GM13977 (cell line): ENCODE measurements around the gene COL13A1.

ENCODE experiments used
- DNase-seq: peaks from one replicate; pipeline ENCODE4 v3.0.0; 2012; ENCODE audit warnings: low spot score
- in situ Hi-C: fragments of 300-500 bp; cut with MboI; formaldehyde crosslinking; loops from one replicate; pipeline ENCODE4 v1.12.0; 2022; ENCODE audit warnings: low sequenced_read_pairs, low pct_unique_long_range_greater_than_20kb, mixed read lengths, inconsistent platforms; ENCODE audit not compliant: unreplicated experiment
- TF ChIP-seq, protein P1 (sequence below): IDR thresholded peaks from 2 replicates; pipeline ENCODE4 v1.5.1; 2012; ENCODE audit warnings: mild to moderate bottlenecking, control low read depth; ENCODE audit not compliant: insufficient read depth; ENCODE audit errors: extremely low read depth, missing control alignments

Gene COL13A1

DNA sequence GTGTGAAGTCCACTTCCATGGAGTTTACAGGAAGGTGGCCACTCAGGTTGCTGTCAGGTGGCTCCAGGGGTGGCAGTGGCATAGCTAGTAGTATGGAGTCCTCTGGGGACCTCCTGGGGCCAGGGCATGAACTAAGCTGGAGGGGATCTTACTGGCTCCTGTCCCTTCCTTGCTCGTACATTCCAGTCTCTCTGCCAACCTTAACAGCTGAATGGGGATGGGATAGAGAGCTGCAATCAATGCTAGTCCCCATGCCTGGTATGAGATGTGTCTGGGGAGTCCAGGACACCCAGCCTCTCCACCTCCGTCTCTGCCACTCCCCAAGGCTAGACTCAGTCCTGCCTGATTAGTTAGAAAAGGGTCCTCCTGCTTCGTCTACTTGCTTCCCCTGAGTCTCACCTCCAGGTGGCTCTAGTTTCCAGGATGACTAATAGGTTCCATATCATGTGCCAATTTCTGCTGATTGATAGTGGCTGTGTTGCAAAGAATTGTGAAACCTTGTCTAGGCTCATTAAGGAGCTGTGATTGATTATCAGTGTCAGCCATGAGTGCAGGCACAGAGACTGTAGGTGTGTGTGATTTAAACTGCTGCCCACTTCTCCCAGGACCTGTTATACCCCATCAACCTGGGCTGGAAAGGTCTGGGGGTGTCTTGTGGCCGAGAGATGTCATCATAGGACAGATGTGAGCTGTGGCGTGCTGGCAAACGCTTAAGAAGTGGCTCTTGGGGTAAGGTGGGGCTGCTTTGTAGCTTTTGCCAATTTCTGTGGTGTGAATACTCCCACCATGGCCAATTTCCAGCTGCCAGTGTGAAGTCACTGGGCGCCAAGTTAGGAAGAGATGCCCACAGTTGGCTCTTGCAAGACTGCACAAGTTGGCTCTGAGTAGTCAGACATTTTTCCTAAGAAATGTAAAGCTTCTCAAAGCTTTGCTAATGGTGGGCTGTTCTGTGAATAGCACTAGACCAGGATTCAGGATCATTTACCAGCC is 59.8 kb downstream of the COL13A1 start:
- no peak for DNase-seq
- in situ Hi-C loops: no loop called here
- TF ChIP-seq, protein P1, sequence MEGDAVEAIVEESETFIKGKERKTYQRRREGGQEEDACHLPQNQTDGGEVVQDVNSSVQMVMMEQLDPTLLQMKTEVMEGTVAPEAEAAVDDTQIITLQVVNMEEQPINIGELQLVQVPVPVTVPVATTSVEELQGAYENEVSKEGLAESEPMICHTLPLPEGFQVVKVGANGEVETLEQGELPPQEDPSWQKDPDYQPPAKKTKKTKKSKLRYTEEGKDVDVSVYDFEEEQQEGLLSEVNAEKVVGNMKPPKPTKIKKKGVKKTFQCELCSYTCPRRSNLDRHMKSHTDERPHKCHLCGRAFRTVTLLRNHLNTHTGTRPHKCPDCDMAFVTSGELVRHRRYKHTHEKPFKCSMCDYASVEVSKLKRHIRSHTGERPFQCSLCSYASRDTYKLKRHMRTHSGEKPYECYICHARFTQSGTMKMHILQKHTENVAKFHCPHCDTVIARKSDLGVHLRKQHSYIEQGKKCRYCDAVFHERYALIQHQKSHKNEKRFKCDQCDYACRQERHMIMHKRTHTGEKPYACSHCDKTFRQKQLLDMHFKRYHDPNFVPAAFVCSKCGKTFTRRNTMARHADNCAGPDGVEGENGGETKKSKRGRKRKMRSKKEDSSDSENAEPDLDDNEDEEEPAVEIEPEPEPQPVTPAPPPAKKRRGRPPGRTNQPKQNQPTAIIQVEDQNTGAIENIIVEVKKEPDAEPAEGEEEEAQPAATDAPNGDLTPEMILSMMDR: no peak

DNA sequence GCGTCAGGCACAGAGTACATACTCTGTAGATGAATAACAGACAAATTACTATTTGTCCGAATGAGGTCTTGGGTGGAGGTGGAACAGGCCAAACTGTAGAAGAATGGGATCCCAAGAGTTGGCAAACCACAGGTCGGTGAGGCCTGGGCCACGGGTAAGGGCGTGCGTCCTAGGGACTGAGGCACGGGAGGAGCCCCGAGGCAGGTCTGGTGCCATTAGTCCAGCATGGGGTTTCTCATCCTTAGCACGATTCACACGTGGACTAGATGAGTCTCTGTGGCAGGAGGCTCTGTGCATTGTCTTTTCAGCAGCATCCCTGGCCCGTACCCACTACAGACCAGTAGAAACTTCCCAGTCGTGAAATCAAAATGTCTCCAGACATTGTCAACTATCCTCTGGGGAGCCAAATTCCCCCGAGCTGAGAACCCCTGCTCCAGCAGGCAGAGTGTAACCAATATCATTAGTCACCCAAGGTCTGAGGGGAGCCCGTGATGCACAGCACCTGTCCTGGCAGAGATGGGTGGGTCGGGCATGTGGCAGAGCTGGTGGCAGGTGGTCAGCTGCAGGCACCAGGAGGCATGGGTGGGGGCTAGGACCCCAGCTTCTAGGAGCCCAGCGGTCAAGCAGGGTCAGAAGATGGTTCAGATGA is 61.3 kb downstream of the COL13A1 start:
- DNase-seq: no peak
- in situ Hi-C loops: no loop called here
- TF ChIP-seq, protein P1: no peak

DNA sequence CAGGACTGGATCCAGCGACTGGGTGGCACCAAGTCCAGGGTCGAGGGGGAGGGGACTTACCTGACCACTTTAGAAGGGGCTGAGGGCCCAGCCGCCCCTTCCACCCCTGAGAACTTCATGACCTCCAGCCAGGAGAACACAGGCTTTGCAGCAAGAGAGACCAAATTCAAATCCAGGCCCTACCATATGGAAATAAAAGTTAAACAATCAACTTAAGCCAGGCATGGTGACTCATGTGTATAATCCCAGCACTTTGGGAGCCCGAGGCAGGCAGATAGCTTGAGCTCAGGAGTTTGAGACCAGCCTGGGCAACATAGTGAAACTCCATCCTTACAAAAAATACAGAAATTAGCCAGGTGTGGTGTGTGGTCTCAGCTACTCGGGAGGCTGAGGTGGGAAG is 61.9 kb downstream of the COL13A1 start:
- DNase-seq: no peak
- TF ChIP-seq, protein P1: no peak
- in situ Hi-C loops: no loop called here

DNA sequence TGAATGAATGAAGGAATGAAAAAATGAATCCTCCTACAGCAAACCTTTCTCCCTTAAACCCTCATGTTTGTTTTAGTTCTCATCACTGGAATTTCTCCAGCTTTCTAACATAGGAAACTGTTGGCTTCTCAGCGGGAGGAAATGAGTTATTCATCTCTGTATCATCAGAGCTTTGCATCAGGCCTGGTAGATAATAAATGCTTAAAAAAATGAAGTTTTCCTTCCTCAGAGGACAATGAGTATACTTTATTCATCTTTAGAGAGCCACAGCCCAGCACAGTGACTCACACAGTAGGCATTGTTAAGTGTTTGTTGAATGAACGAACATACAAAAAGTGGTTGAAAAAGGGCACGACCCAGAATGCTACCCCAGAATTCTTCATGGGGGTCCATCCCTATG is 62.6 kb downstream of the COL13A1 start:
- TF ChIP-seq, protein P1: no peak
- DNase-seq: no peak
- in situ Hi-C loops: no loop called here

DNA sequence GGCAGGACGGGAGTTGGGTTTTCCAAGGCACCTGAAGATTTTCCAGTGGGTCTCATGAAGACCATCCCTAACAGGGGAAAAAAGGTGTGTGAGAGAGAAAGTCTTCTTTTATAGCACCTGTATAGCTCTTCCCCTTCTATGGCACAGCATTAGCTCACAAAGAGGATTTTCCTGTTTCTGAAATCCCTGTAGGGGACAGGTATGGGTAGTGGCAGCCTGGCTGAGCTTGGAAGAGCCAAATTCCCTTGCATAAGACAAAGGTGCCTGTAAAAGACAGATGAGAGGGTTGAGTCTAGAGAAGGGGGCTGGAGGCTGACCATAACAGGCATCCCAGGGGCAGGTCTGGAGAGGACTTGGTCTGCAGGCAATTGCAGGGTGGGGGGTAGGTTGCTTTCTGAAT is 63.7 kb downstream of the COL13A1 start:
- in situ Hi-C loops: no loop called here
- TF ChIP-seq, protein P1: no peak
- no peak for DNase-seq

DNA sequence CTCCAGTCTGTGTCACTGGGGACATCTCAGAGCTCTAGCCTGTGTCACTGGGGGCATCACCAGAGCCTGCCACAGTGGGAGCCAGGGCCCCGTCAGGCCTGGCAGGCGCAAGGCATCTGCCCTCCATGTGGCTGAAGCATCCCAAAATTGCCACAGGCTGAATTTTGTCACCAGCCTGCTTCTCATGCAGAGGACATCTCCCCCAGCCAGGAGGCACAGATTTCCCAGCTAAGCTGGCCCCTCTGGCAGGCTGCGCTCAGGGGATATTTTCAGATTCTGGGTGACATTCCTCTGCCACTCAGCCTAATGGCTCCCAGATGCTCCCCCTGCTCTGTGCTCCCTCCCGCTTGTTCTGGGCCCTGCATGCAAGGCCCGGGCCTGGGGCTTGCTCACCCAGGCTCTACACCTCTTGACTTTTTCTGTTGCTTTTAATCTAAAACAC is 64.6 kb downstream of the COL13A1 start:
- in situ Hi-C loops: no loop called here
- DNase-seq: no peak
- TF ChIP-seq, protein P1: no peak
